ENCODE results near the gene TTLL11.
A peak's percentile ranks its signal among the peaks of the same experiment; 100 is the strongest.
"Not testable (repeated sequence)": the region's sequence is repeated elsewhere in the genome, so short reads cannot be mapped to it uniquely, and the experiment has no call there.

TTLL11 gene

GRCh38 chr9:121898856-121899255 is 194.3 kb downstream of the TTLL11 start:
- Histone ChIP-seq H3K27ac (no peak overlapping the region), H3K36me3 (no peaks in the 10 kb centered on the region), H3K27me3 (ENCODE audit: insufficient read depth, low read depth, severe bottlenecking) (no peaks in the 10 kb centered on the region), H3K9me3 (ENCODE audit: severe bottlenecking) (peaks cover 12% of the 10 kb centered on the region), H3K4me3 (ENCODE audit: low read depth, low read length) (no peak overlapping the region)
- no peak for TF ChIP-seq CTCF (IDR thresholded peaks at IDR 0.05; ENCODE audit: low read depth, low read length)
- DNase-seq: no peak

- H3K27me3 ChIP-seq (ENCODE audit: insufficient read depth, low read depth, severe bottlenecking): no peaks in the 10 kb centered on the region
- H3K27ac ChIP-seq: peak overlapping the region; percentile 78; the same call in 1 of the 2 replicates
- H3K4me3 ChIP-seq (ENCODE audit: low read depth, low read length): no peak overlapping the region
- no peak for DNase-seq
- no peaks in the 10 kb centered on the region for H3K36me3 ChIP-seq
- TF ChIP-seq CTCF (IDR thresholded peaks at IDR 0.05; ENCODE audit: low read depth, low read length): no peak
- peaks cover 12% of the 10 kb centered on the region for H3K9me3 ChIP-seq (ENCODE audit: severe bottlenecking)
These were observed 196.0 kb downstream of the TTLL11 start for GRCh38 chr9:121897140-121897539.

- H3K36me3 ChIP-seq: no peaks in the 10 kb centered on the region
- no peak overlapping the region for H3K27ac ChIP-seq
- TF ChIP-seq CTCF (IDR thresholded peaks at IDR 0.05; ENCODE audit: low read depth, low read length): no peak
- no peak for DNase-seq
- peaks cover 12% of the 10 kb centered on the region for H3K9me3 ChIP-seq (ENCODE audit: severe bottlenecking)
- no peaks in the 10 kb centered on the region for H3K27me3 ChIP-seq (ENCODE audit: insufficient read depth, low read depth, severe bottlenecking)
- no peak overlapping the region for H3K4me3 ChIP-seq (ENCODE audit: low read depth, low read length)
These were observed 196.6 kb downstream of the TTLL11 start for GRCh38 chr9:121896545-121896943.

GRCh38 chr9:121895818-121896544 is 197.1 kb downstream of the TTLL11 start:
- no peak for DNase-seq
- peaks cover 10% of the 10 kb centered on the region for H3K9me3 ChIP-seq (ENCODE audit: severe bottlenecking)
- H3K4me3 ChIP-seq (ENCODE audit: low read depth, low read length): no peak overlapping the region
- no peak overlapping the region for H3K27ac ChIP-seq
- no peaks in the 10 kb centered on the region for H3K27me3 ChIP-seq (ENCODE audit: insufficient read depth, low read depth, severe bottlenecking)
- no peaks in the 10 kb centered on the region for H3K36me3 ChIP-seq
- no peak for TF ChIP-seq CTCF (IDR thresholded peaks at IDR 0.05; ENCODE audit: low read depth, low read length)

- no peaks in the 10 kb centered on the region for H3K27me3 ChIP-seq (ENCODE audit: insufficient read depth, low read depth, severe bottlenecking)
- peaks cover 7% of the 10 kb centered on the region for H3K9me3 ChIP-seq (ENCODE audit: severe bottlenecking)
- TF ChIP-seq CTCF (IDR thresholded peaks at IDR 0.05; ENCODE audit: low read depth, low read length): no peak
- no peak overlapping the region for H3K27ac ChIP-seq
- no peak for DNase-seq
- H3K36me3 ChIP-seq: no peaks in the 10 kb centered on the region
- no peak overlapping the region for H3K4me3 ChIP-seq (ENCODE audit: low read depth, low read length)
These were observed 197.8 kb downstream of the TTLL11 start for GRCh38 chr9:121895358-121895757.

- H3K27ac ChIP-seq; H3K4me3 ChIP-seq (ENCODE audit: low read depth, low read length); H3K36me3 ChIP-seq; H3K27me3 ChIP-seq (ENCODE audit: insufficient read depth, low read depth, severe bottlenecking); H3K9me3 ChIP-seq (ENCODE audit: severe bottlenecking); DNase-seq: not testable (repeated sequence)
These were observed 198.7 kb downstream of the TTLL11 start for GRCh38 chr9:121894380-121894779.

Data from WERI-Rb-1 (cell line).